Esophagus squamous epithelium (tissue), 5 donors: ENCODE measurements around the gene TEX35. TPM values are rescaled to one million over a fixed set of nuclear protein-coding genes. Genes with fewer than 3 reads are reported as not detected.
"Not testable (repeated sequence)": the region's sequence is repeated elsewhere in the genome, so short reads cannot be mapped to it uniquely, and the experiment has no call there.

Experiments used
- DNase-seq: peaks from one replicate; lab custom pipeline; 2025; lab: John Stamatoyannopoulos, UW
- H3K27ac ChIP-seq, 4 donors: fragments of 200-600 bp; sonication (generic); one replicate each; pipeline ENCODE4 v1.5.1; 2016 to 2019; ENCODE audit warnings: mild to moderate bottlenecking in 1 of 4
- H3K27me3 ChIP-seq, 4 donors: fragments of 200-600 bp; sonication (generic); 1 replicate in 3 of 4; 2 replicates in 1 of 4; pipeline versions ENCODE4 v1.5.1 to v1.6.0; 2017 to 2021; ENCODE audit warnings: antibody characterized with exemption in 1 of 4
- H3K36me3 ChIP-seq, 3 donors: fragments of 200-600 bp; sonication (generic); one replicate each; pipeline ENCODE4 v1.5.1; 2016 to 2019
- H3K4me1 ChIP-seq, 3 donors: fragments of 200-600 bp; sonication (generic); one replicate each; pipeline ENCODE4 v1.5.1; 2017 to 2019
- H3K4me3 ChIP-seq, 4 donors: fragments of 200-600 bp; sonication (generic); 1 replicate in 3 of 4; 2 replicates in 1 of 4; pipeline ENCODE4 v1.5.1; 2016 to 2019; ENCODE audit warnings: mild to moderate bottlenecking in 2 of 4, moderate library complexity in 1 of 4
- H3K9me3 ChIP-seq, 3 donors: fragments of 200-600 bp; sonication (generic); one replicate each; pipeline ENCODE4 v1.5.1; 2016 to 2019
- CTCF ChIP-seq, 6 experiments: fragments of 450-650 bp in 4 of 6; fragments of 200-600 bp in 2 of 6; sonication (generic) in 2 of 6; IDR thresholded peaks; one replicate each; pipeline ENCODE4 v1.5.1; 2016 to 2019; ENCODE audit warnings: antibody characterized with exemption in 6 of 6, mild to moderate bottlenecking in 4 of 6, moderate library complexity in 4 of 6
- POLR2A ChIP-seq, 4 donors: fragments of 450-650 bp; IDR thresholded peaks; one replicate each; pipeline ENCODE4 v1.6.1; 2017; ENCODE audit warnings: antibody characterized with exemption in 4 of 4, mild to moderate bottlenecking in 4 of 4, moderate library complexity in 3 of 4
- WGBS, 2 donors: methylation state at CpG; one replicate each; pipeline ENCODE4 v1.1.5; 2018; 5-methylcytosine and 5-hydroxymethylcytosine counted together
- intact Hi-C: fragments of 100-400 bp; cut with DNase I; formaldehyde crosslinking; loops from one replicate; pipeline ENCODE4 v1.15.0; 2022
- total RNA-seq, 4 donors: library from RNA; depleted of rRNA; stranded (reverse); fragments of >200 nt; gene quantifications; one replicate each; pipeline ENCODE4 v1.1.0, GENCODE V29; 2016
- donor health status: DM: yes; HTN: yes; CAD: no.

TEX35 gene
- total RNA-seq, 4 donors from 2014 or later: not detected

GRCh38 chr1:178548108-178548507, 35.2 kb downstream of the TEX35 start:
- 60 to 83% methylated on average over 1 of the region's 3 CpGs for WGBS, 2 donors
- Histone ChIP-seq H3K4me3 (no peak overlapping the region), H3K27me3 (no peaks in the 10 kb centered on the region), H3K36me3 (peaks cover 0 to 37% (median 0%) of the 10 kb centered on the region in 3 donors), H3K4me1 (peaks cover 0 to 23% (median 18%) of the 10 kb centered on the region in 3 donors), H3K9me3 (no peaks in the 10 kb centered on the region), H3K27ac (no peak overlapping the region)
- intact Hi-C loops: no loop called here
- no peak for DNase-seq
- TF ChIP-seq CTCF (IDR thresholded peaks at IDR 0.05) (peak in 1 of 6 experiments; percentile 11), POLR2A (IDR thresholded peaks at IDR 0.05) (no peak)

GRCh38 chr1:178551307-178551706, 38.4 kb downstream of the TEX35 start:
- WGBS, 2 donors: 67 to 89% methylated on average over 3 of the region's 3 CpGs
- no peak overlapping the region for H3K4me3 ChIP-seq
- no peak overlapping the region for H3K27ac ChIP-seq
- H3K9me3 ChIP-seq: peaks cover 0 to 14% (median 0%) of the 10 kb centered on the region in 3 donors
- TF ChIP-seq CTCF (IDR thresholded peaks at IDR 0.05) (no peak), POLR2A (IDR thresholded peaks at IDR 0.05) (no peak)
- no peaks in the 10 kb centered on the region for H3K27me3 ChIP-seq
- no peak for DNase-seq
- H3K4me1 ChIP-seq: no peaks in the 10 kb centered on the region
- intact Hi-C loops: no loop called here
- H3K36me3 ChIP-seq: peaks cover 0 to 37% (median 0%) of the 10 kb centered on the region in 3 donors

GRCh38 chr1:178551940-178552339, 39.0 kb downstream of the TEX35 start:
- TF ChIP-seq CTCF (IDR thresholded peaks at IDR 0.05): no peak
- no peak for TF ChIP-seq POLR2A (IDR thresholded peaks at IDR 0.05)
- Histone ChIP-seq H3K27ac (no peak overlapping the region), H3K27me3 (no peaks in the 10 kb centered on the region), H3K36me3 (peaks cover 0 to 32% (median 0%) of the 10 kb centered on the region in 3 donors), H3K9me3 (peaks cover 0 to 14% (median 0%) of the 10 kb centered on the region in 3 donors), H3K4me3 (no peak overlapping the region), H3K4me1 (no peaks in the 10 kb centered on the region)
- 69 to 83% methylated on average over 2 to 3 of the region's 3 CpGs for WGBS, 2 donors
- DNase-seq: no peak
- intact Hi-C loops: no loop called here

GRCh38 chr1:178552856-178553255, 39.9 kb downstream of the TEX35 start:
- 93 to 97% methylated on average over 3 of the region's 3 CpGs for WGBS, 2 donors

GRCh38 chr1:178554351-178554750, 41.4 kb downstream of the TEX35 start:
- peaks cover 0 to 13% (median 0%) of the 10 kb centered on the region in 3 donors for H3K36me3 ChIP-seq
- DNase-seq, H3K27me3 ChIP-seq, H3K27ac ChIP-seq, H3K4me3 ChIP-seq, H3K4me1 ChIP-seq, intact Hi-C loops: not testable (repeated sequence)
- 78 to 90% methylated on average over 3 to 4 of the region's 5 CpGs for WGBS, 2 donors
- peaks cover 0 to 14% (median 0%) of the 10 kb centered on the region in 3 donors for H3K9me3 ChIP-seq

More at GRCh38 chr1:178552856-178553255, 39.9 kb downstream of the TEX35 start:
- peaks cover 0 to 23% (median 0%) of the 10 kb centered on the region in 3 donors for H3K36me3 ChIP-seq
- intact Hi-C loops: no loop called here
- H3K27ac ChIP-seq: no peak overlapping the region
- no peak for DNase-seq
- H3K4me1 ChIP-seq: no peaks in the 10 kb centered on the region
- no peak overlapping the region for H3K4me3 ChIP-seq
- TF ChIP-seq CTCF (IDR thresholded peaks at IDR 0.05): no peak
- H3K9me3 ChIP-seq: peaks cover 0 to 14% (median 0%) of the 10 kb centered on the region in 3 donors
- H3K27me3 ChIP-seq: no peaks in the 10 kb centered on the region

- H3K27ac ChIP-seq, H3K4me1 ChIP-seq, intact Hi-C loops, H3K4me3 ChIP-seq, DNase-seq, H3K36me3 ChIP-seq, H3K27me3 ChIP-seq: not testable (repeated sequence)
- H3K9me3 ChIP-seq: peaks cover 0 to 14% (median 0%) of the 10 kb centered on the region in 3 donors
- 92 to 93% methylated on average over 1 of the region's 1 CpG for WGBS, 2 donors
Measured at GRCh38 chr1:178555613-178556012, 42.7 kb downstream of the TEX35 start.

- H3K4me1 ChIP-seq, DNase-seq, H3K36me3 ChIP-seq, H3K9me3 ChIP-seq, H3K27me3 ChIP-seq, H3K27ac ChIP-seq, H3K4me3 ChIP-seq, intact Hi-C loops: not testable (repeated sequence)
- 40 to 52% methylated on average over 5 of the region's 5 CpGs for WGBS, 2 donors
Measured at GRCh38 chr1:178558816-178559215, 45.9 kb downstream of the TEX35 start.
